Measurements from ENCODE around the gene TGM1. TPM values are rescaled to one million over a fixed set of nuclear protein-coding genes. Genes with fewer than 3 reads are reported as not detected.

TGM1 gene
- total and polyA plus RNA-seq, 2 donors (not counting 1 experiment from before 2014, with no cell fraction given) = 0.83 to 1.4 TPM

GRCh38 chr14:24293525-24293924, 30.5 kb upstream of the TGM1 start:
- Histone ChIP-seq H4K20me1 (ENCODE audit: control insufficient read depth, extremely low read depth, insufficient read depth, low read length) (no peaks in the 10 kb centered on the region), H3K36me3 (ENCODE audit: control insufficient read depth, insufficient read depth, low read length) (peaks cover 21% of the 10 kb centered on the region), H3K4me3 (replicated peaks in 1 of 4; ENCODE audit: control extremely low read depth in 1 of 4, insufficient read depth in 1 of 4, low read depth in 3 of 4, low read length in 4 of 4) (no peak overlapping the region), H3K27ac (ENCODE audit: insufficient read depth, low read length) (no peak overlapping the region), H3K4me2 (ENCODE audit: extremely low read depth, insufficient read depth, low read length) (no peak overlapping the region), H3K9me3 (ENCODE audit: control insufficient read depth, insufficient read depth, low read depth, low read length) (no peaks in the 10 kb centered on the region), H3K79me2 (ENCODE audit: control insufficient read depth, insufficient read depth, low read length) (no peaks in the 10 kb centered on the region), H3K4me1 (ENCODE audit: control insufficient read depth, extremely low read depth, insufficient read depth, low read length) (peaks cover 4% of the 10 kb centered on the region), H2AFZ (ENCODE audit: low read length) (no peak overlapping the region), H3K9ac (ENCODE audit: insufficient read depth, low read length) (no peak overlapping the region), H3K27me3 (ENCODE audit: control insufficient read depth, insufficient read depth, low read length) (no peaks in the 10 kb centered on the region)
- no peak for TF ChIP-seq EZH2 (IDR thresholded peaks at IDR 0.05; ENCODE audit: low read length, missing control alignments)
- TF ChIP-seq CTCF (conservative IDR thresholded peaks at IDR 0.05 in 1 of 2, IDR thresholded peaks at IDR 0.05 in 1 of 2; ENCODE audit: low read depth in 1 of 2, low read length in 2 of 2) = no peak
- DNase-seq (ENCODE audit: low read depth in 2 of 2) = no peak

- DNase-seq (ENCODE audit: low read depth in 2 of 2) = no peak
- TF ChIP-seq CTCF (conservative IDR thresholded peaks at IDR 0.05 in 1 of 2, IDR thresholded peaks at IDR 0.05 in 1 of 2; ENCODE audit: low read depth in 1 of 2, low read length in 2 of 2) (no peak), EZH2 (IDR thresholded peaks at IDR 0.05; ENCODE audit: low read length, missing control alignments) (no peak)
- Histone ChIP-seq H3K27me3 (ENCODE audit: control insufficient read depth, insufficient read depth, low read length) (no peaks in the 10 kb centered on the region), H3K9ac (ENCODE audit: insufficient read depth, low read length) (no peak overlapping the region), H3K27ac (ENCODE audit: insufficient read depth, low read length) (no peak overlapping the region), H4K20me1 (ENCODE audit: control insufficient read depth, extremely low read depth, insufficient read depth, low read length) (no peaks in the 10 kb centered on the region), H3K36me3 (ENCODE audit: control insufficient read depth, insufficient read depth, low read length) (peaks cover 21% of the 10 kb centered on the region), H3K4me3 (replicated peaks in 1 of 4; ENCODE audit: control extremely low read depth in 1 of 4, insufficient read depth in 1 of 4, low read depth in 3 of 4, low read length in 4 of 4) (no peak overlapping the region), H3K4me1 (ENCODE audit: control insufficient read depth, extremely low read depth, insufficient read depth, low read length) (peaks cover 4% of the 10 kb centered on the region), H3K9me3 (ENCODE audit: control insufficient read depth, insufficient read depth, low read depth, low read length) (no peaks in the 10 kb centered on the region), H2AFZ (ENCODE audit: low read length) (no peak overlapping the region), H3K4me2 (ENCODE audit: extremely low read depth, insufficient read depth, low read length) (no peak overlapping the region), H3K79me2 (ENCODE audit: control insufficient read depth, insufficient read depth, low read length) (no peaks in the 10 kb centered on the region)
Observed at GRCh38 chr14:24292118-24292807, 29.3 kb upstream of the TGM1 start.

GRCh38 chr14:24291446-24292117, 28.6 kb upstream of the TGM1 start:
- Histone ChIP-seq H2AFZ (ENCODE audit: low read length) (no peak overlapping the region), H3K9ac (ENCODE audit: insufficient read depth, low read length) (no peak overlapping the region), H3K4me1 (ENCODE audit: control insufficient read depth, extremely low read depth, insufficient read depth, low read length) (peaks cover 2% of the 10 kb centered on the region), H3K9me3 (ENCODE audit: control insufficient read depth, insufficient read depth, low read depth, low read length) (no peaks in the 10 kb centered on the region), H3K79me2 (ENCODE audit: control insufficient read depth, insufficient read depth, low read length) (no peaks in the 10 kb centered on the region), H3K4me2 (ENCODE audit: extremely low read depth, insufficient read depth, low read length) (no peak overlapping the region), H3K27ac (ENCODE audit: insufficient read depth, low read length) (no peak overlapping the region), H3K27me3 (ENCODE audit: control insufficient read depth, insufficient read depth, low read length) (no peaks in the 10 kb centered on the region), H3K36me3 (ENCODE audit: control insufficient read depth, insufficient read depth, low read length) (peaks cover 21% of the 10 kb centered on the region), H4K20me1 (ENCODE audit: control insufficient read depth, extremely low read depth, insufficient read depth, low read length) (no peaks in the 10 kb centered on the region), H3K4me3 (replicated peaks in 1 of 4; ENCODE audit: control extremely low read depth in 1 of 4, insufficient read depth in 1 of 4, low read depth in 3 of 4, low read length in 4 of 4) (no peak overlapping the region)
- TF ChIP-seq CTCF (conservative IDR thresholded peaks at IDR 0.05 in 1 of 2, IDR thresholded peaks at IDR 0.05 in 1 of 2; ENCODE audit: low read depth in 1 of 2, low read length in 2 of 2) = no peak
- TF ChIP-seq EZH2 (IDR thresholded peaks at IDR 0.05; ENCODE audit: low read length, missing control alignments) = no peak
- no peak for DNase-seq (ENCODE audit: low read depth in 2 of 2)
